HAP-1 (cell line): ENCODE data around the gene DPP6.

Experiments used
- DNase-seq, 2 experiments: peaks; one replicate each; pipeline ENCODE4 v3.0.0-alpha.2; 2016 to 2020; ENCODE audit warnings: low spot score in 2 of 2
- H3K27me3 ChIP-seq: fragments of 250-450 bp; sonication (Bioruptor Pico); 2 replicates; pipeline ENCODE4 v1.5.1; 2020; ENCODE audit warnings: low read depth, mild to moderate bottlenecking, moderate library complexity
- H3K36me3 ChIP-seq: fragments of 250-450 bp; sonication (Bioruptor Pico); replicated peaks from 2 replicates; pipeline ENCODE4 v1.5.1; 2020; ENCODE audit warnings: mild to moderate bottlenecking
- H3K4me1 ChIP-seq: fragments of 250-450 bp; sonication (Bioruptor Pico); 2 replicates; pipeline ENCODE4 v1.5.1; 2020; ENCODE audit warnings: mild to moderate bottlenecking
- H3K4me3 ChIP-seq: fragments of 250-450 bp; sonication (Bioruptor Pico); 2 replicates; pipeline ENCODE4 v1.5.1; 2020; ENCODE audit warnings: mild to moderate bottlenecking, moderate library complexity
- H3K9me3 ChIP-seq: fragments of 250-450 bp; sonication (Bioruptor Pico); 2 replicates; pipeline ENCODE4 v1.5.1; 2020; ENCODE audit warnings: mild to moderate bottlenecking, moderate library complexity
- in situ Hi-C: fragments of 300-500 bp; cut with MboI; formaldehyde crosslinking; loops from 3 replicates; pipeline ENCODE4 v1.14.3; 2020; ENCODE audit warnings: low sequenced_read_pairs, inconsistent platforms, mixed read lengths

The DPP6 gene

DNA sequence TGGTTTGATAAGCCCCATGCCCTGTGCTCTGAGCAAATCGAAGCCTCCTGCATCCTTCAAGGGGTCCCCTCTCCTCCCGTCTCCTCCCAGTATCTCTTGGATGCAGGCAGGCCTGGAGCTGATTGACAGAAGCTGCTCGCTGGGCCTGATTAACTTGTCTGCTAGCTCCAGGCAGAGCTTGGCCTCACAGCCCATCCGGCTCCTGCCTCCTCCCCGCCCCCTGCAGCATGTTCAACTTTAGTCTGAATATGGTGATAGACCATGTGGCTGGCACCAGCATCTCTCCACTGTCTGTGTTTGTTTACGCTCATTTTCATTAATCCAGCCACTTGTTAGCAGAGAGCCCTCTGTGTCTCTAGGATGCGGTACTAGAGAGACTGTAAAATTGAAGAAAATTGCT lies 432.2 kb downstream of the DPP6 start:
- H3K36me3 ChIP-seq, result no peaks in the 10 kb centered on the region
- in situ Hi-C loops, result no loop called here
- H3K9me3 ChIP-seq, result no peaks in the 10 kb centered on the region
- no peak overlapping the region for H3K4me3 ChIP-seq
- no peaks in the 10 kb centered on the region for H3K4me1 ChIP-seq
- H3K27me3 ChIP-seq, result no peaks in the 10 kb centered on the region
- DNase-seq, result no peak

DNA sequence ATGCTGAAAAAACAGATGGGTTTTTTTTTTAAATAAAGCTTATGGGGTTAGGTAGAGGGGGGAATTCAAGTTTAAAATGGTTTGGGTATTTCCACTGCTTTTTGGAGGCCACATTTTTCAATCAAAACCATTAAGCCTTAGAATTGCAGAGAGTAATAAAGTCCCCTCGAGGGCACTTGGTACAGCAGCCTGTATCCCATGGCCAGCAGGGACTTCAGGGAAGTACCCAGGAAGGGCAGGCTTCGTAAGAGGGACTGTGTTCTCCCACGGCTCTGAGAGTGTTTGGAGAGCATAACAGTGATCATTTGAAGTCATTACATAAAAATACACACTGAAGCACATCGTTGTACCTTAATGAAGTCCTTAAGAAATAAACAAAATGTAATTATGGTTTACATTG lies 432.7 kb downstream of the DPP6 start:
- DNase-seq, result no peak
- Histone ChIP-seq H3K9me3 (no peaks in the 10 kb centered on the region), H3K27me3 (no peaks in the 10 kb centered on the region), H3K36me3 (no peaks in the 10 kb centered on the region), H3K4me3 (no peak overlapping the region), H3K4me1 (no peaks in the 10 kb centered on the region)
- in situ Hi-C loops, result no loop called here

DNA sequence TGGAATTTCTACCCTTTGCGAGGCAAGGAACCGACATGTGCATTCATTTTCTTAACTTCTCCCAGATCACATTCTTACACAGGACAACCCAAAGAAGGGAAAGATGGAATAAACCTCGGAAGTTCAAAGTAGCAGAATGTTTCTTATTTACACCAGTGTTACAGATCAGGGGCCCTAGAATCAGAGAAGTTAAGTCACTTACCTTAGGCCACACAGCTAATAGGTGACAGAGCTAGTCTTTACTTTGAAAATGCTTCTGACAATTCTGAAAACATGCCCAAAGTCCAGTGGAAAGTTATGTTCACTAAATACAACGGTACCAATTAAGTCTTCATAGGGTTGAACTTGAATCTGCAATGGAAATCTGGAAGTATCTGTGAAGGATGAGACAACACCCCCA lies 437.7 kb downstream of the DPP6 start:
- DNase-seq, result no peak
- in situ Hi-C loops, result no loop called here
- no peaks in the 10 kb centered on the region for H3K9me3 ChIP-seq

DNA sequence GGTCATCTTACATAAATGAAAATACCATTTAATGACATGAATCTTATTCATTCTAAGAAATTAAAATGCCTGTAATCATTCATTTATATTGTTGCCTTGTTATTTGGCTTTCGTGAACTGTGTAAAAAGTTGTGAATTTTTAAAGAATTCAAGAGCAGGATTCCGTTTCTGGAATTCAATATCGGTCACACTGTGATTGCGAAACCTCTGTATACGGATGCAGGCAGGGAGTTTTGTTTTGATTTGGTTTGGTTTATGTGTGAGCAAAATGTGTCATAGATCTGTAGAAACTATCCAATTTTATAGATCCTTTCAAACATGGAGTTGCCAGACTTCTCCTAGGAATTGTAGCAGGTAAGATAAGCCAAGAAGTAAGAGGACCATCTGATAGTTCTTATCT lies 441.4 kb downstream of the DPP6 start:
- Histone ChIP-seq H3K4me3 (no peak overlapping the region), H3K4me1 (no peaks in the 10 kb centered on the region), H3K27me3 (no peaks in the 10 kb centered on the region), H3K9me3 (no peaks in the 10 kb centered on the region), H3K36me3 (no peaks in the 10 kb centered on the region)
- no peak for DNase-seq
- in situ Hi-C loops, result no loop called here

More for the DNA sequence above, 437.7 kb downstream of the DPP6 start:
- no peaks in the 10 kb centered on the region for H3K36me3 ChIP-seq
- H3K4me1 ChIP-seq, result no peaks in the 10 kb centered on the region
- no peak overlapping the region for H3K4me3 ChIP-seq
- no peaks in the 10 kb centered on the region for H3K27me3 ChIP-seq

- Histone ChIP-seq H3K27me3 (no peaks in the 10 kb centered on the region), H3K4me3 (no peak overlapping the region), H3K9me3 (no peaks in the 10 kb centered on the region), H3K36me3 (no peaks in the 10 kb centered on the region), H3K4me1 (no peaks in the 10 kb centered on the region)
- in situ Hi-C loops, result no loop called here
- DNase-seq, result no peak
Measured at GRCh38 chr7:154497751-154498150, 445.6 kb downstream of the DPP6 start.

- no peak overlapping the region for H3K4me3 ChIP-seq
- no peaks in the 10 kb centered on the region for H3K27me3 ChIP-seq
- DNase-seq, result no peak
Measured at GRCh38 chr7:154503962-154504550, 451.9 kb downstream of the DPP6 start.

GRCh38 chr7:154504918-154505317 lies 452.7 kb downstream of the DPP6 start:
- H3K9me3 ChIP-seq, result no peaks in the 10 kb centered on the region
- in situ Hi-C loops, result no loop called here
- DNase-seq, result no peak
- H3K27me3 ChIP-seq, result no peaks in the 10 kb centered on the region
- H3K4me1 ChIP-seq, result no peaks in the 10 kb centered on the region
- H3K36me3 ChIP-seq, result no peaks in the 10 kb centered on the region
- no peak overlapping the region for H3K4me3 ChIP-seq

More at GRCh38 chr7:154503962-154504550, 451.9 kb downstream of the DPP6 start:
- no peaks in the 10 kb centered on the region for H3K36me3 ChIP-seq
- in situ Hi-C loops, result no loop called here
- H3K4me1 ChIP-seq, result no peaks in the 10 kb centered on the region
- no peaks in the 10 kb centered on the region for H3K9me3 ChIP-seq

GRCh38 chr7:154505362-154505761 lies 453.2 kb downstream of the DPP6 start:
- Histone ChIP-seq H3K9me3 (no peaks in the 10 kb centered on the region), H3K36me3 (no peaks in the 10 kb centered on the region), H3K4me3 (no peak overlapping the region), H3K4me1 (no peaks in the 10 kb centered on the region), H3K27me3 (no peaks in the 10 kb centered on the region)
- in situ Hi-C loops, result no loop called here
- DNase-seq, result no peak

DNA sequence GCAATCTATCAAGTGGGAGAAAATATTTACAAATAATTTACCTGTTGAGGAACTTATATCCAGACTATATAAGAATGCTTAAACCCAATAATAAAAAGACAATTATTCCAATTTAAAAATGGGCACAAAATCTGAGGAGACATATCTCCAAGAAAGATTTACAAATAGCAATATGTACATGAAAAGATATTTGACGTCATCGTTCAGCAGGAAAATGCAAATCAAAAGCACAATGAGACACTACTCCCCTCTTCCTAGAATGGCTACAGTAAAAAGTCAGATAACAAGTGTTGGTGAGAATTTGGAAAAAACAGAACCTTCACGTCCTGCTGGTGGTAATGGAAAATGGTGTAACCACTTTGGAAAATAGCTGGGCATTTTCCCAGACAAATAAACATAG lies 457.0 kb downstream of the DPP6 start:
- no peaks in the 10 kb centered on the region for H3K36me3 ChIP-seq
- no peak for DNase-seq
- H3K27me3 ChIP-seq, result no peaks in the 10 kb centered on the region
- no peak overlapping the region for H3K4me3 ChIP-seq
- in situ Hi-C loops, result no loop called here
- no peaks in the 10 kb centered on the region for H3K4me1 ChIP-seq
- H3K9me3 ChIP-seq, result no peaks in the 10 kb centered on the region

GRCh38 chr7:154512121-154512833 lies 460.1 kb downstream of the DPP6 start:
- in situ Hi-C loops, result no loop called here
- Histone ChIP-seq H3K36me3 (no peaks in the 10 kb centered on the region), H3K4me1 (no peaks in the 10 kb centered on the region), H3K9me3 (no peaks in the 10 kb centered on the region), H3K27me3 (no peaks in the 10 kb centered on the region), H3K4me3 (no peak overlapping the region)
- DNase-seq, result peak in 1 of 2 experiments; percentile 39

GRCh38 chr7:154517768-154518167 lies 465.6 kb downstream of the DPP6 start:
- Histone ChIP-seq H3K4me3 (no peak overlapping the region), H3K9me3 (no peaks in the 10 kb centered on the region), H3K36me3 (no peaks in the 10 kb centered on the region), H3K4me1 (no peaks in the 10 kb centered on the region), H3K27me3 (no peaks in the 10 kb centered on the region)
- no peak for DNase-seq
- in situ Hi-C loops, result no loop called here

- no peak overlapping the region for H3K4me3 ChIP-seq
- no peaks in the 10 kb centered on the region for H3K36me3 ChIP-seq
- in situ Hi-C loops, result no loop called here
- no peaks in the 10 kb centered on the region for H3K4me1 ChIP-seq
- H3K27me3 ChIP-seq, result no peaks in the 10 kb centered on the region
- no peak for DNase-seq
- no peaks in the 10 kb centered on the region for H3K9me3 ChIP-seq
Measured at GRCh38 chr7:154519229-154519628, 467.0 kb downstream of the DPP6 start.

DNA sequence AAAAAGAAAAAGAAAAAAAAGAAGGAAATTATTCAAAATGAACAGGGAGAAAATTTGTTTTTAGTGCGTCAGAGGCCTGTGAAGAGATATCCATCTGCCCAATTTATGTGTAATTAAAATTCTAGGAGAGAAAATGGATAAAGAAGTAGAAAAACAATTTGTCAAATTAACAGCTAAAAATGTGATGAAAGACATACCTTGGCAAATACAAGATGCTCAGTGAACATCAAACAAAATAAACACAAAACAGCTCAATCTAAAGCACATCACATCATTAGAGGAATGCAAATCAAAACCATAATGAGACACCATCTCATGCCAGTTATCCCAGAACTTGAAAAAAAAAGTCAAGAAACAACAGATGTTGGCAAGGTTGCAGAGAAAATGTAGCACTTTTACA lies 477.9 kb downstream of the DPP6 start:
- no peak for DNase-seq
- in situ Hi-C loops, result no loop called here
- Histone ChIP-seq H3K9me3 (no peaks in the 10 kb centered on the region), H3K27me3 (no peaks in the 10 kb centered on the region), H3K4me1 (no peaks in the 10 kb centered on the region), H3K4me3 (no peak overlapping the region), H3K36me3 (no peaks in the 10 kb centered on the region)

DNA sequence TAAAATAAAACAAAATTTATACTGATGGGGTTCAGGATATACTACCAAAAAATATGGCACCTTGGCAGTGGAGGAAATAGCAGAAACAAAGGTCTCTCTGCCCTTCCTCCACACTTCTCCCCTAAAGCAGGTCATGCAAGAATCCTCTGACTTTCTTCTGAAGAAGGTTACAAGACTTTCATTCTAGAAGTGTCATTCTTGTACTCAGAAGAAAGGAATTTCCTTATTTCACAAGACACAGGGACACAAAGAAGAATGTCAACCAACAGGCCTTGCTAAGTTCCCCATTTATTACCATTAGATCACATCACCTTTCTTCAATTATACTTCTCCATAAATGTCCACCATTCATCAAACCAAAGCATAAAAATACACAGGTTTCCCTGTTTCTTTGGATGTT lies 480.6 kb downstream of the DPP6 start:
- H3K4me1 ChIP-seq, result no peaks in the 10 kb centered on the region

DNA sequence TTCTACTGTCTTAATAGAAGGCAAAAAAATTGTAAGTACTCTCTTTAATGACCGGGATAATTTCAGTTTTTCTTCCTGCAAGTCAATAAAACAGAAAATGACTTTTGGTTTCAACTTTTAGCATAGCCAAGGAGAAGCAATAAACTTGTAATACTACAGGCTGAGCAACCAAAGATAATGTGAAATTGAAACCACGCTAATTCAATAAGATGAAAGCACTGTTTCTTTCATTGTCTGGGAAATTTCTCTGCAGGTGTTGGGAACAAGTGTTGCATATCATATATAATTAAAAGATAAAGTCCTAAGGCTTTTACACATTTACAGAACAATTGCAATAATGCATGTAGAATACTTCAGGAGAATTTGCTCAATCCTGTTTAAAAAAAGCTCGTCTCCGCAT lies 488.4 kb downstream of the DPP6 start:
- Histone ChIP-seq H3K4me1 (no peaks in the 10 kb centered on the region), H3K36me3 (no peaks in the 10 kb centered on the region), H3K27me3 (no peaks in the 10 kb centered on the region), H3K4me3 (no peak overlapping the region), H3K9me3 (no peaks in the 10 kb centered on the region)
- in situ Hi-C loops, result no loop called here
- DNase-seq, result no peak

More for the DNA sequence above, 480.6 kb downstream of the DPP6 start:
- no peaks in the 10 kb centered on the region for H3K9me3 ChIP-seq
- H3K36me3 ChIP-seq, result no peaks in the 10 kb centered on the region
- DNase-seq, result no peak
- no peaks in the 10 kb centered on the region for H3K27me3 ChIP-seq
- in situ Hi-C loops, result no loop called here
- H3K4me3 ChIP-seq, result no peak overlapping the region
